Neural cell (in vitro differentiated cells): ENCODE data around the gene UBXN6. TPM values are rescaled to one million over a fixed set of nuclear protein-coding genes. Genes with fewer than 3 reads are reported as not detected.

Experiments
- H2AFZ ChIP-seq: fragments of 200-600, 300-800 bp; sonication (generic), shearing (Covaris generic); 2 replicates; pipeline ENCODE4 v1.6.0; 2014; ENCODE audit warnings: low read depth, mild to moderate bottlenecking, antibody characterized with exemption, low read length, moderate library complexity
- H3F3A ChIP-seq: fragments of 200-600 bp; shearing (Covaris generic); 2 replicates; pipeline ENCODE4 v1.6.1; 2016; ENCODE audit warnings: mild to moderate bottlenecking, moderate library complexity, mixed read lengths, antibody characterized with exemption, low read length; ENCODE audit not compliant: insufficient read depth, poor library complexity, severe bottlenecking
- H3K27ac ChIP-seq: fragments of 200-600, 300-800 bp; sonication (generic), shearing (Covaris generic); 2 replicates; pipeline ENCODE4 v1.5.1; 2014; ENCODE audit warnings: mild to moderate bottlenecking, low read length, moderate library complexity
- H3K27me3 ChIP-seq: fragments of 300-800, 200-600 bp; sonication (generic), shearing (Covaris generic); 2 replicates; pipeline ENCODE4 v1.6.0; 2014; ENCODE audit warnings: mild to moderate bottlenecking, low read depth, low read length, moderate library complexity; ENCODE audit not compliant: insufficient read depth
- H3K36me3 ChIP-seq: fragments of 300-800, 200-600 bp; sonication (generic), shearing (Covaris generic); 2 replicates; pipeline ENCODE4 v1.5.1; 2014; ENCODE audit warnings: mild to moderate bottlenecking, antibody characterized with exemption, low read length, moderate library complexity; ENCODE audit not compliant: insufficient read depth
- H3K4me2 ChIP-seq: fragments of 300-800, 200-600 bp; sonication (generic), shearing (Covaris generic); 2 replicates; pipeline ENCODE4 v1.6.0; 2014; ENCODE audit warnings: mild to moderate bottlenecking, low read length
- H3K4me3 ChIP-seq: fragments of 300-800, 200-600 bp; sonication (generic), shearing (Covaris generic); 2 replicates; pipeline ENCODE4 v1.5.1; 2014; ENCODE audit warnings: mild to moderate bottlenecking, low read length, moderate library complexity
- H3K79me2 ChIP-seq: fragments of 200-600 bp; shearing (Covaris generic); replicated peaks from 2 replicates; pipeline ENCODE4 v1.6.0; 2014; ENCODE audit warnings: mild to moderate bottlenecking, low read length, moderate library complexity; ENCODE audit not compliant: insufficient read depth
- H3K9ac ChIP-seq: fragments of 300-800, 200-600 bp; sonication (generic), shearing (Covaris generic); 2 replicates; pipeline ENCODE4 v1.6.1; 2016; ENCODE audit warnings: mild to moderate bottlenecking, low read length, mixed read lengths
- H3K9me2 ChIP-seq: fragments of 200-600 bp; shearing (Covaris generic); 2 replicates; pipeline ENCODE4 v1.6.1; 2016; ENCODE audit warnings: mild to moderate bottlenecking, low read length, mixed read lengths; ENCODE audit not compliant: insufficient read depth
- H3K9me3 ChIP-seq: fragments of 200-600, 300-800 bp; sonication (generic), shearing (Covaris generic); 2 replicates; pipeline ENCODE4 v1.6.1; 2016; ENCODE audit warnings: mild to moderate bottlenecking, mixed run types, low read length, moderate library complexity, mixed read lengths
- H4K20me1 ChIP-seq: fragments of 200-600 bp; shearing (Covaris generic); 2 replicates; pipeline ENCODE4 v1.6.1; 2016; ENCODE audit warnings: mild to moderate bottlenecking, mixed run types; ENCODE audit not compliant: insufficient read depth
- EP300 ChIP-seq: fragments of 450-650 bp; conservative IDR thresholded peaks from 2 replicates; pipeline ENCODE4 v1.6.1; 2014; ENCODE audit warnings: antibody characterized with exemption, mild to moderate bottlenecking, moderate library complexity; ENCODE audit not compliant: poor library complexity, severe bottlenecking
- EZH2 ChIP-seq: fragments of 200-600, 300-800 bp; shearing (Covaris generic), sonication (generic); IDR thresholded peaks from 2 replicates; pipeline ENCODE4 v1.6.1; 2014; ENCODE audit warnings: antibody characterized with exemption, low read length, borderline replicate concordance, mild to moderate bottlenecking; ENCODE audit not compliant: insufficient read depth, poor library complexity, severe bottlenecking
- MXI1 ChIP-seq: fragments of 450-650 bp; conservative IDR thresholded peaks from 2 replicates; pipeline ENCODE4 v1.6.1; 2014; ENCODE audit warnings: antibody characterized with exemption, mild to moderate bottlenecking; ENCODE audit not compliant: poor library complexity, severe bottlenecking
- POLR2AphosphoS5 ChIP-seq: IDR thresholded peaks from 2 replicates; pipeline ENCODE4 v1.6.1; 2012
- RAD21 ChIP-seq: fragments of 450-650 bp; conservative IDR thresholded peaks from 2 replicates; pipeline ENCODE4 v1.6.1; 2014; ENCODE audit warnings: antibody characterized with exemption, mild to moderate bottlenecking, moderate library complexity
- REST ChIP-seq: IDR thresholded peaks from 2 replicates; pipeline ENCODE4 v1.6.1; 2012; ENCODE audit warnings: borderline replicate concordance
- SMC3 ChIP-seq: fragments of 450-650 bp; conservative IDR thresholded peaks from 2 replicates; pipeline ENCODE4 v1.6.1; 2014; ENCODE audit warnings: antibody characterized with exemption, mild to moderate bottlenecking, moderate library complexity; ENCODE audit not compliant: poor library complexity
- TAF1 ChIP-seq: IDR thresholded peaks from 2 replicates; pipeline ENCODE4 v1.6.1; 2012; ENCODE audit warnings: low read depth
- polyA plus RNA-seq: library from polyadenylated mRNA; depleted of rRNA; stranded (reverse); fragments of >200 nt; gene quantifications from 2 replicates; pipeline ENCODE4 v1.2.3, GENCODE V29; 2014

Gene UBXN6
- polyA plus RNA-seq, 1 donor from 2014 or later = 102 TPM

- H3K79me2 ChIP-seq = no peaks in the 10 kb centered on the region
- no peaks in the 10 kb centered on the region for H3K9me3 ChIP-seq
- no peaks in the 10 kb centered on the region for H3K9me2 ChIP-seq
- H3K36me3 ChIP-seq = no peaks in the 10 kb centered on the region
- H3K9ac ChIP-seq = no peak overlapping the region
- no peak overlapping the region for H2AFZ ChIP-seq
- TF ChIP-seq TAF1 (no peak), MXI1 (no peak), RAD21 (no peak), SMC3 (no peak), REST (no peak), POLR2AphosphoS5 (no peak), EP300 (no peak), EZH2 (no peak)
- H3F3A ChIP-seq = no peaks in the 10 kb centered on the region
- no peak overlapping the region for H3K27ac ChIP-seq
- H3K27me3 ChIP-seq = no peaks in the 10 kb centered on the region
- no peak overlapping the region for H3K4me3 ChIP-seq
- H3K4me2 ChIP-seq = no peak overlapping the region
- H4K20me1 ChIP-seq = no peaks in the 10 kb centered on the region
Observed at GRCh38 chr19:4497770-4498389, 40.3 kb upstream of the UBXN6 start.

- no peak overlapping the region for H3K4me2 ChIP-seq
- TF ChIP-seq RAD21 = no peak
- no peak for TF ChIP-seq MXI1
- no peak for TF ChIP-seq TAF1
- TF ChIP-seq EZH2 = no peak
- no peak for TF ChIP-seq REST
- no peak for TF ChIP-seq SMC3
- no peak for TF ChIP-seq POLR2AphosphoS5
- no peak for TF ChIP-seq EP300
- no peaks in the 10 kb centered on the region for H4K20me1 ChIP-seq
- no peak overlapping the region for H2AFZ ChIP-seq
- H3K9ac ChIP-seq = no peak overlapping the region
- H3K79me2 ChIP-seq = no peaks in the 10 kb centered on the region
- no peaks in the 10 kb centered on the region for H3K9me3 ChIP-seq
- H3K9me2 ChIP-seq = no peaks in the 10 kb centered on the region
- no peaks in the 10 kb centered on the region for H3F3A ChIP-seq
- H3K27ac ChIP-seq = no peak overlapping the region
- H3K27me3 ChIP-seq = no peaks in the 10 kb centered on the region
- no peaks in the 10 kb centered on the region for H3K36me3 ChIP-seq
- H3K4me3 ChIP-seq = no peak overlapping the region
Observed at GRCh38 chr19:4496304-4496703, 38.7 kb upstream of the UBXN6 start.
